Skeletal muscle tissue (tissue), 4 donors: ENCODE results near the gene CEBPA. TPM values are rescaled to one million over a fixed set of nuclear protein-coding genes. Genes with fewer than 3 reads are reported as not detected.

ENCODE experiments used
- H3K27ac ChIP-seq: one replicate; pipeline ENCODE4 v1.7.0; 2013; ENCODE audit warnings: mild to moderate bottlenecking, low read depth, low read length, inconsistent platforms
- H3K27me3 ChIP-seq, 3 donors: one replicate each; pipeline ENCODE4 v1.7.0; 2013; ENCODE audit warnings: low read length in 3 of 3; ENCODE audit not compliant: control insufficient read depth in 3 of 3, insufficient read depth in 3 of 3
- H3K36me3 ChIP-seq, 3 donors: one replicate each; pipeline ENCODE4 v1.7.0; 2013; ENCODE audit warnings: low read length in 3 of 3; ENCODE audit not compliant: control insufficient read depth in 3 of 3, insufficient read depth in 3 of 3
- H3K4me1 ChIP-seq, 3 donors: one replicate each; pipeline ENCODE4 v1.7.0; 2013; ENCODE audit warnings: low read length in 3 of 3, mild to moderate bottlenecking in 3 of 3; ENCODE audit not compliant: control insufficient read depth in 3 of 3, insufficient read depth in 3 of 3
- H3K4me3 ChIP-seq, 3 donors: one replicate each; pipeline ENCODE4 v1.7.0; 2013; ENCODE audit warnings: low read length in 3 of 3
- H3K9ac ChIP-seq, 3 donors: one replicate each; pipeline ENCODE4 v1.7.0; 2013; ENCODE audit warnings: low read length in 3 of 3, mild to moderate bottlenecking in 3 of 3, moderate library complexity in 2 of 3, low read depth in 1 of 3
- H3K9me3 ChIP-seq, 3 donors: one replicate each; pipeline ENCODE4 v1.7.0; 2013; ENCODE audit warnings: low read length in 3 of 3; ENCODE audit not compliant: control insufficient read depth in 3 of 3
- total RNA-seq: library from RNA; depleted of rRNA; stranded (reverse); fragments of >200 nt; gene quantifications from one replicate; pipeline ENCODE4 v1.2.3, GENCODE V29; 2014
- donor health status: Osteomylitis.

The CEBPA gene
- total RNA-seq, 1 donor from 2014 or later: 17.2 TPM

DNA sequence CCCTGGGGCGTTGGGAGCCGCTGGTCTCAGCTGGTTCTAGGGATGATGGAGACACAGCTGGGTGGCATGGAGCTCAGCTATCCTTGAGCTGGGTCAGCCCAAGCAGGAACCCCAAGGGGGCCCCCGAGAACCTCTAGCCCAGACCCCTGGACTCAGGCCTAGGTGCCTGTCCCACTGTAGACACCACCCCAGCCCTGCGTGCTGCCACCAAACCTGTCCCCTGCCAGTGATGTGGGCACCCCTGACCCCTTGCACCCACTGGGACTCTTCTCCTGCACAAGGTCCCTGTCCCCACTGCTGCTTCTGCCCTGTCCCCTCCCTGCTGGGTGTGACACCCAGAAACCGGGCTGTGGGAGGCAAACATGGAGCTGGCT lies 26.8 kb downstream of the CEBPA start:
- Histone ChIP-seq H3K36me3 (no peaks in the 10 kb centered on the region), H3K27ac (no peak overlapping the region), H3K4me1 (peaks cover 17 to 24% (median 18%) of the 10 kb centered on the region in 3 donors), H3K9ac (no peak overlapping the region), H3K4me3 (no peak overlapping the region), H3K27me3 (peaks cover 0 to 4% (median 0%) of the 10 kb centered on the region in 3 donors), H3K9me3 (no peaks in the 10 kb centered on the region)

- Histone ChIP-seq H3K9ac (no peak overlapping the region), H3K4me3 (no peak overlapping the region), H3K9me3 (no peaks in the 10 kb centered on the region), H3K27ac (no peak overlapping the region), H3K27me3 (peaks cover 0 to 4% (median 0%) of the 10 kb centered on the region in 3 donors), H3K36me3 (no peaks in the 10 kb centered on the region), H3K4me1 (peaks cover 16 to 20% (median 17%) of the 10 kb centered on the region in 3 donors)
Observed at GRCh38 chr19:33274663-33275558, 27.4 kb downstream of the CEBPA start.

DNA sequence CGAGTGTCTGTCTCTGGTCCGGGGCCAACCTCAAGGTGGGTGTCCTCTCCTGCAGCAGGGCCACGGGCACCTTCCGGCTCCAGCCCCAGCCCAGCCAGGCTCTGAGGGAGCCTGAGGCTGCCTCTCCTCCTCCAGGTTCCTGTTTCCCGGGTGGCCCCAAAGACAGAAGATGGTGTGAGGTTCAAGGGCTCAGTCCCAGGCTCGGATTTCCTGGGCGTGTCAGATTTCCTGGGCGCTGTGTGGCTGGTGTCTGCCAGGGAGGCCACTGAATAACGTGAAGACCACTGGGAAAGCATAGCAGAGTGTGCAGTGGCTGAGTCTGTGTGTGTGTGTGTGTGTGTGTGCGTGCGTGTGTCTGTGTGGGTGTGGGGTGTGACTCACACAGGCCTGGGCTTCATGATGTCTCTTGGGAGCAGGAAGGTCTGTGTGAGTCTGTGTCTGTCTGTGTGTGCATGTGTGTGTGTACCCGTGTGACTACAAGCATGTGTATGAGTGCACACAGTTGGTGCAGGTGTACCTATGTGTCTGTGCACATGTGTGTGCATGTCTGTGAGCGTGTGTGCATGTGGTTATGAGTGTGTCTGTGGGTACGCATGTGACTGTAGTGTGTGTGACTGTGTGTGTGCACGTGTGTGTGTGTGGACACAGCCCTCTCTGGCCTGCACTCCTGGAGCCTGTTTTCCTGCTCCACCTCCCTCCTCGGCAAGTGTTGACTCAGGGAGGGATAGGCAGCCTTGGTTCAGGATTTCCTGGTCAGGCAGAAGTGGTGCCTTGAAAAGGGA lies 28.3 kb downstream of the CEBPA start:
- Histone ChIP-seq H3K27me3 (peaks cover 0 to 7% (median 0%) of the 10 kb centered on the region in 3 donors), H3K4me1 (peaks cover 15 to 17% (median 17%) of the 10 kb centered on the region in 3 donors), H3K9ac (no peak overlapping the region), H3K4me3 (peak overlapping the region in 2 of 3 donors; percentile 13 to 19), H3K36me3 (no peaks in the 10 kb centered on the region), H3K27ac (no peak overlapping the region), H3K9me3 (no peaks in the 10 kb centered on the region)

GRCh38 chr19:33273065-33273736 lies 29.1 kb downstream of the CEBPA start:
- H3K4me3 ChIP-seq: no peak overlapping the region
- H3K27ac ChIP-seq: no peak overlapping the region
- H3K9ac ChIP-seq: no peak overlapping the region
- peaks cover 0 to 7% (median 4%) of the 10 kb centered on the region in 3 donors for H3K27me3 ChIP-seq
- no peaks in the 10 kb centered on the region for H3K36me3 ChIP-seq
- no peaks in the 10 kb centered on the region for H3K9me3 ChIP-seq
- peaks cover 15 to 17% (median 17%) of the 10 kb centered on the region in 3 donors for H3K4me1 ChIP-seq

DNA sequence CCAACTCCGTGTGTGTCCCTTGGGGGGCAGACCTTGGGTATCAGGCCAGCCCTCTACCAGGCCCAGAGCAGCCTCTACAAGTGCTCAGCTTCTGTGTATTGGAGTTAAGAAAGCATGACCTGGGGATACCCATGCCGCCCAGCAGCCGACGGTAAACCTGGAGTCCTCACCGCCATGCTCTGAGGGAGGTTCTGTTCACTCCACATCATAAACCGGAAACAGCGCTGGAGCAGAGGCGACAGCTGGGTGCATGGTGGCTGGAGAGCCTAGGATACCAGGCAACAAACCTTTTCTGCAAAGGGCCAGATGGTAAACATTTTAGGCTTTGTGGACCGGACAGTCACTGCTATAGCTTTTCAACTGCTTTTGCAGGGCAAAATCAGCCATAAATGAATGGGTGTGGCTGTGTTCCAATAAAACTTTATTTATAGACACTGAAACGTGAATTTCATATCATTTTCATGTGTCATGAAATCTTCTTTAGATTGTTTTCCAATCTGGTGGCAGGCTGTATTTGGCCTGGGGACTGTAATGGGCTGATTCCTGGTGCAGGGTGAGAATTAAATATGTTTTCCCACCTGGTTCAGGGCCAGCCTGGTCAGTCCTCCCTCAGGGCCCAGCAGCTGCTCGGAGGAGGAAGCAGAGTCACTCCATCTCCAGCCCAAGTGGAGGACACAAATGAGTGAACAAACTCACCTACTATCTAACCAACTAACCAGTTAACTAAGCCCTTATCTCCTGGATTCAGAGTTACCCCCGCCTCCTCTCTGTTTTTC lies 30.9 kb downstream of the CEBPA start:
- Histone ChIP-seq H3K27me3 (peaks cover 0 to 7% (median 4%) of the 10 kb centered on the region in 3 donors), H3K4me1 (peaks cover 13 to 17% (median 17%) of the 10 kb centered on the region in 3 donors), H3K27ac (no peak overlapping the region), H3K36me3 (no peaks in the 10 kb centered on the region), H3K9ac (no peak overlapping the region), H3K9me3 (no peaks in the 10 kb centered on the region), H3K4me3 (no peak overlapping the region)

GRCh38 chr19:33270769-33271168 lies 31.6 kb downstream of the CEBPA start:
- H3K9me3 ChIP-seq: no peaks in the 10 kb centered on the region
- no peaks in the 10 kb centered on the region for H3K36me3 ChIP-seq
- no peak overlapping the region for H3K9ac ChIP-seq
- H3K27me3 ChIP-seq: peaks cover 0 to 7% (median 4%) of the 10 kb centered on the region in 3 donors
- peaks cover 13 to 17% (median 17%) of the 10 kb centered on the region in 3 donors for H3K4me1 ChIP-seq
- no peak overlapping the region for H3K27ac ChIP-seq
- H3K4me3 ChIP-seq: no peak overlapping the region

- no peak overlapping the region for H3K4me3 ChIP-seq
Observed at GRCh38 chr19:33269016-33269415, 33.3 kb downstream of the CEBPA start.

DNA sequence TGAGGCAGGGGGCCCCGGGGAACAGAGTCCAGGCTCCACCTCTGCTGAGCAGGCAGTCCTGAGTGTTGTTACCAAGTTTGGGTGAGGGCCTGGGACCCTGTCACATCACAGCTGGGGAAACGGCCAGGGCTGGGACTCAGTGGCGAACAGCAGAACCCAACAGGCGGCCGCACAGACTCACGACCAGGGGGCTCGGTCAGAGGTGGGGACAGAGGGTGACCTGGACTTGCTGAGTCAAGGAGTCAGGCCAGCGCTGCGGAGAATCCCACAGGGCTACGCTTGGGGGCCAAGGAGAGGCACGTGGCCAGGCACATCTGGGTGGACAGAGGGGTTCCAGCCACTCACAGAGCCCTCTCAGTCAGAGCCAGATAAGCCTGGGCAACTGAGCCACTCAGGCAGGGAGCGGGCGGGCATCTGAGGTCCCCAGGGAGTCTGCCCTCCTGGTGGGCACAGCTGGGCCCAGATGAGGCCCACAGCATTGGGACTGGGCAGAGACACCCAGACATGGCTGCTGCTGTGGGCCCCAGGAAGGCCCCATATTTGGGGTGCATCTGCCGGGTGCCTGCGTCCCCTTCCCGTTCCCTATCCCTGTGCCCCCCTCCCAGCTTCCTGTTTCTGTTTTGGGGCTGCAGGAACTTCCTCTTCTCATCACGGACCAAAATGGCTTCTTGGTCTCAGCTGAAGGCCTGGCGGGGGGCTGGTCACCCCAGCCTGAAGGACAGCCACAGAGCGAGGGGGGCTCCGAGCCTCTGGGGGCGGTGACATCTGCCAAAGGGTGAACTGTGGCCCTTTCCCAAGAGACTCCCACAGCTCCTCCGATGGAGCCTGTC lies 34.0 kb downstream of the CEBPA start:
- Histone ChIP-seq H3K27me3 (peaks cover 0 to 6% (median 4%) of the 10 kb centered on the region in 3 donors), H3K36me3 (no peaks in the 10 kb centered on the region), H3K4me1 (peaks cover under 1 to 5% (median 4%) of the 10 kb centered on the region in 3 donors), H3K9me3 (no peaks in the 10 kb centered on the region), H3K4me3 (no peak overlapping the region), H3K9ac (no peak overlapping the region), H3K27ac (no peak overlapping the region)

More at GRCh38 chr19:33269016-33269415, 33.3 kb downstream of the CEBPA start:
- Histone ChIP-seq H3K9me3 (no peaks in the 10 kb centered on the region), H3K36me3 (no peaks in the 10 kb centered on the region), H3K9ac (no peak overlapping the region), H3K27ac (no peak overlapping the region), H3K4me1 (peaks cover 7 to 11% (median 11%) of the 10 kb centered on the region in 3 donors), H3K27me3 (peaks cover 0 to 7% (median 4%) of the 10 kb centered on the region in 3 donors)
